Cerebellar cortex (tissue), 1 donor: ENCODE measurements around the gene ASCC2.

Experiments
- DNase-seq: peaks from one replicate; pipeline ENCODE4 v3.0.0-alpha.2; 2015; ENCODE audit warnings: low spot score

ASCC2 gene

GRCh38 chr22:29817724-29818123 is 20.4 kb downstream of the ASCC2 start:
- DNase-seq = peak; percentile 86

- DNase-seq = no peak
Observed at GRCh38 chr22:29816980-29817379, 21.1 kb downstream of the ASCC2 start.

DNA sequence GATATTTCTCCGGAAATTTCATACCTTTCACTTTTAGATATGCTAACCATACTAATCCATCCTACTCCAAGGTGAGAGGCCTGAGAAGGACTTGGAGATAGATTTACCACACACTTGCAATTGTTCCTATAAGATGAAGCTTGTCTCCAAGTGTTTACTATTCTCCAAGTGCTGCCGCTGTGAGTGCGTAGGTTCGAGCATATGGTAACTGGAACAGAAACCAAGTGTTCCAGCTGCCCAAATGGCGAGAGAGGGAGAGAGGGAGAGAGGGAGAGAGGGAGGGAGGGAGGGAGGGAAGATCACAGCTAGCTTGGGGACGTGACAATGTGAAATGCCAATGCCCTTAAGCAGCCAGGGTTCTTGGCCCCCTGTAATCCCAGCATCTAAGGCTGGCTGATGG is 21.5 kb downstream of the ASCC2 start:
- DNase-seq = peak; percentile 60

GRCh38 chr22:29816128-29816527 is 21.9 kb downstream of the ASCC2 start:
- peak; percentile 58 for DNase-seq

GRCh38 chr22:29815580-29815979 is 22.5 kb downstream of the ASCC2 start:
- DNase-seq = peak; percentile 81

- no peak for DNase-seq
Observed at GRCh38 chr22:29814003-29814402, 24.1 kb downstream of the ASCC2 start.

DNA sequence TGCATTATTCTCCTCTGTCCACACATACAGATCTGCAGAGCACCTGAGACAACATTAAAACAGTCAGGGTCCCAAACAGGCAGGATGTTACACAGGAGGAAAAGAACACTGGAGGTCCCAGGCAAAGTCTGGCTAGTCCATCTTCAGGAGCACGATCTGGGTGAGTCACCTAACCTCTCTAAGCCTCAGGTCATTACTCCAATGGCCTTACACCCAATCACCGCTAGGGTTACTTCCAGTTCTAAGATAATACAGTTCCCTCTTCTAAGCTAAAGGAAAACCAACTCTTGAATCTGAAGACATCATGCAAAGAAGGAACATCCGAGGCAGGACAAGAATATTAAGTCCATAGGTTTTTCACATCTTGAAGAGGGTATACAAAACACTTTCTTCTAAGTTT is 24.5 kb downstream of the ASCC2 start:
- no peak for DNase-seq

GRCh38 chr22:29813126-29813525 is 24.9 kb downstream of the ASCC2 start:
- DNase-seq = no peak

DNA sequence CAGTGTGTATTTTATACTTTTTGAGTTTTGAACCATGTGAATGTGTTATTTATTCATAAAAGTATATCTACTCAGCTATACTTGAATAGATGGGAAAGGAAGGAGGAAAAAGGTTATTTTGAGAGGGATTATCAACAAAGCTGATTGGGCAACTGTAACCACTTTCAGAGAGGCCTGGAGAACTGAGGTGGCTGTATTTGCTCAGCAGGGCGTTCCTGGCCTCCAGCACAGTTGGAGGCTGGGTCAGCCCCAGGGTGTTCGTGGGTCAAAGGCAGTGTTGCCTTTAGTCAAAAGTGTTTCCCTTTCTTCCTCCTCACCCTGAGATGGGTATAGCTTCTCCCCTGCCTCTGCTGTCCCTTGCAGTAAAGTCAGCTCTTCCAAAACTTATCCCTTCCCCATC is 26.7 kb downstream of the ASCC2 start:
- no peak for DNase-seq

GRCh38 chr22:29810216-29810615 is 27.9 kb downstream of the ASCC2 start:
- DNase-seq = no peak

DNA sequence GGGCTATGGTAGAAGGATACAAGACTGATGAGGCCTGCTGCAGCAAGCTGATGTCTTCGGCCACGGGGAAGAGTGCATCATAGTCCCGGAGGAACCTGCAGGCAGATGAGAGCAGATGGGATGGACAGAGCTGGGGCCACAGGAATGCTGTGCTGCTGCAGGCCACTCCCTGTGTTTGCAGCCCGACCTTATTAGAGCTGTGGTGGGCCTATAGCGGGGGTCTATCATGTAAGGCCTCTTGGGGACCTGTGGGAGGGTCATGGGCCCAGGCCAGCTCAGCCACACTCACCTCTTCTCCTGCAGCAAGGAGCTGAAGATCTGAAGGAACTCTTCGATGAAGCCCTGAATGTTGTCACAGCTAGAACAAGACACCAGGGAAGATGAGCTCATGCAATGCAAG is 31.9 kb downstream of the ASCC2 start:
- no peak for DNase-seq

DNA sequence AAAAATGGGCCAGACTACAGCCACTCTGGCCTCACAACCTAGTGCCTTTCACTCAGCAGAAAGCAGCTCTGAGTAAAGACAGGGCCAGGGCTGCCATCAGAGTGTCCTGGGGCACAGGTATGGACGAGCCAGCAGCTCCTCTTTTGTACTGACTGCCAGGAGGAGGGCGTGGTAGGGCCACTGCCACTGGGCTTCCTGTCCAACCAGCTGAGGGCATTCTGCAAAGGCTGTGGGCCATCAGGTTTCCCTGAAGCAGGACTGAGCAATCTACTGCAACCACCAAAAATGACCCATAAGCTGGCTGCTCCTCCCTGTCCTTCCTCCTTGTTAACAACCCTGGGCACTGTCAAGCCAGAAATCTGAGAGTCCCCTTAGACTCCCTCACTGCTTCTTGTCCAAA is 33.1 kb downstream of the ASCC2 start:
- no peak for DNase-seq

- DNase-seq = no peak
Observed at GRCh38 chr22:29803190-29803589, 34.9 kb downstream of the ASCC2 start.

GRCh38 chr22:29801796-29802195 is 36.3 kb downstream of the ASCC2 start:
- peak; percentile 70 for DNase-seq

DNA sequence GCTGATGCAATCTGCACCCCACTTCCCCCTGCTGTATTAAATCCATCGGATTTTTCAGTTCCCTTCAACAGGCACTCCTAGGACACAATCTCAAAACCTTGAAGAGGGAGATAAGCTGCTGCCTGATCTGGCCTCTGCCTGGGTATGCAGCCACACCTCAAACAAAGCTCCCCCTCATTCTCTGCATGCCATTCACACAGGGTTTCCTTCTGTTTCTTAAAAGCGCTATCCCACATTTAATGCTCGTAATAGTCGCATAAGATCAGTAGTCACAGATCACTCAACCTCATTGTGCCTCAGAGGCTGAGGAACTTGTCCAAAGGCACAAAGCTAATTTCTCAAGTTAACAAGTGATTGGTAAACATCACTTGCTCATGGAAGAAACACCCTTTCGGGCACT is 36.9 kb downstream of the ASCC2 start:
- DNase-seq = no peak

DNA sequence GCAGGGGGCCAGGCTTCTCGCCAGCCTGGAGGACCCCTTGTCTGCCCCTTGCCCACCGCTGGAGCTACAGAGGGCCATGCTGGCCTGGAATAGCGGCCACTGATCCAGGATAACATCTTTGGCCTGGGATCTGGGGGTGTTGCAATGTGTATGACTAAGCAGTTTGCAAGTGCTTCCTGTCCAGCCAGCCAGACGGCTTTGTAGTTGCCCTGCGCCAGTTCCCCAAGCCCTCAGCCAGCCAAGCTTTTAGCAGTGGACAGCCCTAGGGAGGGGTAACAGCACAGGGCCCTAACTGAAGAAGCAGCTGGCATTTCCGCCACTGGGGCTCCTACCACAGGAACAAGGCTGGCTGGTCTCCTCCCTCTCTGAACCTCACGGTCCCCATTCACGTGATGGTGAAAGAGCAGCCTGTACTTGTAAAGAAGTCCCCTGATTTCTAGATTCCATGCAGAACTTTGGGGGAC is 38.8 kb downstream of the ASCC2 start:
- peak; percentile 25 for DNase-seq

DNA sequence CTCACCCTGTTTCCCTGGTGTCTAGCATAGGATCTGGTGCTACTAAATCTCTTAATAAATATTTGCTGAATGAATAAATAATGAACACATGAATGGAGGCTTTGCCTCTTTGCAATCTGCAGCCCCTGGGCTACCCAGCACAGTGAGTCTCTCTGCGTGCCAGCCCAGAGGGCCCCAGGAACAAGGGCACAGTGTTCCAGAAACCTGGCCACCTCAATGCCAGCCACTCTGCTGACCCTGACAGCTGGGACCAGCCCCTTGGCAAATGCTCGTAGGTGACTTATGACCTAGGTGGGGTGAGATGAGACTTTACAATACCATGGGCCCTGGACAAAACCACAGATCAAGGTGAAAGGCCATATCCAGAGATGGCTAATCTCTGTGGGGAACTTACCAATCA is 39.3 kb downstream of the ASCC2 start:
- DNase-seq = no peak

GRCh38 chr22:29798318-29798717 is 39.8 kb downstream of the ASCC2 start:
- DNase-seq = no peak

- no peak for DNase-seq
Observed at GRCh38 chr22:29797351-29797750, 40.7 kb downstream of the ASCC2 start.

- DNase-seq = no peak
Observed at GRCh38 chr22:29795663-29796062, 42.4 kb downstream of the ASCC2 start.

- DNase-seq = no peak
Observed at GRCh38 chr22:29793396-29793795, 44.7 kb downstream of the ASCC2 start.

DNA sequence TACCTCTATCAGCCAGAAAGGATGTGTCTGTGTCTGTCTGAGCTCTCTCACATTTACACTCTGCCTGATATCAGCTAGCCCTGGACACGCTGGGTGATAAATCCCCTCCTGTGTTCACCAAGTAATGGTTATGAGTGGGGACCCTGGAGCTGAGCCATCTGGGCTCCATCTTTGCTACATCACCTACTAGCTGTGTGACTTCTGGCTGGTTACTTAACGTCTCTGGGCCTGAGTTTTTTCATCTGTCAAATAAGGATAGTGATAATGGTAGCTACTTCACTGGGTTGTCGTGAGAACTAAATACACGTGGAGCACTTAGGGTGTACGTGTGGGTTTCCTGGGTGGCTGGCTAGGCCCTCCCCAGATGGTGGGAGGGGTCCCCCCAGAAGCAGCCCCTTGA is 48.0 kb downstream of the ASCC2 start:
- DNase-seq = no peak

GRCh38 chr22:29788339-29789279 is 49.5 kb downstream of the ASCC2 start:
- no peak for DNase-seq
